GM19193 (cell line): ENCODE results near the gene PMFBP1.

Experiments
- POLR2A ChIP-seq: IDR thresholded peaks from 4 replicates; pipeline ENCODE4 v1.6.1; 2011; ENCODE audit not compliant: insufficient read depth, insufficient read length; ENCODE audit errors: extremely low read depth

The PMFBP1 gene

DNA sequence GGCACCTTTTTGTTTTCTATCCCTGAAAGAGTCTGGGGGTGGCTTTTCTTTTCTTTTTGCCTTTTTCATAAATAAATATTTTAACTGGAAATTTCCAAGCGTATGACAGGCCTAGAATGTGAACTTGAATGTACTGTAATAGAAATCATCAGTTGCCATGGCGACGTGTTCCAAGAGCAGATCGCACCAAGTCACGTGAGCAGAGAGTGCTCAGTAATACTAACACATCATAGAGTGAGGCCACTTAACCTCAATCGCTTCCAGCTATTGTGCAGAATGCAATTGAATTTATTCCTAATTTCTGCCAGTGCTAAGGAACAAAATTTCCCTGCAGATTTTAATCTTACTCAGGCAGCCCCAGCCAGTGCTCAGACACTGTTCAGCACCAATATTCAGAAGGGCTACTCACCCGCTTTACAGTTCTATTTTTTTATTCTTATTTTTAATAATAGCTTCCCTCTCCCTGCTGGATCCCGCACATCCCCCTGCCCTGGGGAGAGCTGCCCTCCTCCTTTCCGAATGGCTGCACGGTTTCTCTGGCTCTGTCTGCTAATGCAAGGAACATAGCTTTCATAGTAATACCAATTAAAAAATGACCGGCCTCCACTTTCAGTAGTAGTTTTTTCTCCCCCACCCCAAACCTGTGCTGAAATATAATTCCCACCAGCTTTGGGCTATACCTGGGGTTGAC lies 26.2 kb upstream of the PMFBP1 start:
- no peak for TF ChIP-seq POLR2A

DNA sequence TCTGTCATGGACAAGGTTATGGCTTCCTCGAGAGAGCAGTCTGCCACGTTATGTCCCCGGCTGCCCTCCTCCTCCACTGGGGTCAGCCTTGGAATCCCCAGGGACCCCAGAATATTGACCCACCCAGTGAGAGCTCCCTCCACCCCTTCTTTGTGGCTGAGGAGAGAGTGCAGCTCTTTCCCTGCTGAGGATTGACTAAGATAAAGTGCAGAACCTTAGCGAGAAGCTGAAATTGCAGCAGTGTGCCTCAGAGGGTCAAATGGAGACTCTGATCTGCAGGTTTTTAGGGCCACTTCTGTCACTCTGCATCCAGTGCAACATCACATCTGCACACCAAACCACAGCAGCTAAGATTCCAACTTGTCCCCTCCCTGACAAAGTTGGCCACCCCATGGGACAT lies 25.6 kb upstream of the PMFBP1 start:
- TF ChIP-seq POLR2A: no peak

DNA sequence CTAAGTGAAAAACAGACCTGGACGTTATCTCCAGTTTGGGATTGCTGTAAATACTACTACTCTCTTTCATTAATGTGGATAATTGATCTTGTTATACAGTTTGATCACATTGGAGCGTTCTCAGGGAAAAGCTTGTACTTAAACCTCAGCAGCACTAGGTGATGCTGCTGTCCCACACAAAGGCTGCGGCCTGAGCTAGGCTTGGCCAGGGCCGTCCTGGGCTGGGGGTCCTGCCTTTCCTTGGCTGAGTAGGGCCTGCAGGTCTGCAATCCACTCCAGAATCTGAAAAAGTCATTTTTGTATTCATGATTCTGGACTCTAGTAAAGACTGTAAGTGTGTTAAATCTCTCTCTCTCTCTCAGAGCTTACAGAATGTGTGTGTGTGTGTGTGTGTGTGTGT lies 23.7 kb upstream of the PMFBP1 start:
- no peak for TF ChIP-seq POLR2A

DNA sequence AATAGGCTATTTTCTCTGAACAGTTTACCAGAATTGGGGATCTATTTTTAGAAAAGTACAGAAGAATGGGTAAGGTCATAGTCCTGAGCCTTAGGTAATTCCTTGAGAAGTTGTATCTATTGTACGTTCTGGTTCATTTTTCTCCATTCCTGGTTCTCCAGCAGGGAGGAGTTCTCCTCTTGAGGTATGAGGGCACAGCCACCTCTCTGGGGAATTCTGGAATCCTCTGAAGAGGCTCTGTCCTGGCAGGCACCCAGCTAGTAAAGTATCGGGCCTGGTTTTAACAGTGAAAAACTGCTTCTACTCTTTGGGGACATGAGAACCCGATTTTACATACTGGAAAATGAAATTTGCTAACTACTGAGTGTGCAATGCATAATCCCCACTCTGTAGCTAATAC lies 19.6 kb upstream of the PMFBP1 start:
- TF ChIP-seq POLR2A: no peak

DNA sequence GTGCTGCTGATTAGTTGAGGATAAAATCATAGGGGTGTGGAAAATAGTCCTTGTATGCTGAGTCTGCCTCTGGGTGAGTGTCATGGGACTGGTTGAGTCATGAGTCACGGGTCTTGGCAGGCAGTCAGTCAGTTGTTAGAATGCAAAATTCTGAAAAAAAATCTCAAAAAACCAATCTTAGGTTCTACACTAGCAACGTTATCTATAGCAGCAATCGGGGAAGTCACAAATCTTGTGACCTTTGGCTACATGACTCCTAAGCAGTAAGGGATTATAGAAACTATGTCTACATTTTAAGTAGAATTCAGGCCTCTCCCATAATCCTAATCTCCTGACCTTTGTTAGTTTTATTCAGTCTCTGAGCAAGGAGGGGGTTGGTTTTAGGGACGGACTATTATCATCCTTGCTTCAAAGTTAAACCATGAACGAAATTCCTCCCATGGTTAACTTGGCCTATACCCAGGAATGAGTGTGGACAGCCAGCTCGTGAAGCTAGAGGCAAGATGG lies 18.0 kb upstream of the PMFBP1 start:
- no peak for TF ChIP-seq POLR2A

DNA sequence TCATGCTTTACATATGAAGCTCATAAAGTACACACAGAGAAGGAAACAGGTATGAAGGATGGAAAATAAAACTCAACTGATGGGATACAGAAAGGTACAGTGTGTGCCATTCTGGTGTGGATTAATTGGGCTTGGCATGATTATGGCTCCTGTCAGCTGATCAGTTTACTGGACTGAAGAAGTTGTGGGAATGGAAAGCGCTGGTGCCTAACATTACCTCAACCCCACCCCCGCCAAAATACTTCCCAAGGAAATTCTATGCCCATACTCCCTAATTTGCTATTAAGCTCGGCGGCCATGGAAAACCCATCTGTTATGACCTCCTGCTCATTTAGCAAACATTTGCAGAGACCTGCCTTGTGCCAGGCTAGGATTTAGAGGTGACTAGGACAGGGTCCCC lies 16.6 kb upstream of the PMFBP1 start:
- no peak for TF ChIP-seq POLR2A

DNA sequence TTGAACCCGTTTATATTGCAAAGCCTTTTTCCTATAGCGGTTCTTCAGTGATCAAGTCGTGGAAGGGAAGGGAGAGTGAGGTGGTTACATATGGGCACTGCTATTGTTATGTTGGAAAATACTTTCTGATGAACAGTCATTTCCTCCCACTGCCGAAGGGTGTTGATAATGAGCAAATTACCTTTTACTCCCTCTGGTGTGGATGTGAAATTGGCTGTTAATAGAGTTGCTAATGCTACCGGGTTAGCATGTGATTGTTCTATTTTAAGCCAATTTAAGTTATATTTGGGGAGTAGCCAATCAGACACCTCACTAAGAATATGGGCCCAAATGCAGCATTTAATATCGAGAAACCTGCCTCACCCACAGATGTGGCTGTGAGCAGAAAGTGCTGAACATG lies 15.6 kb upstream of the PMFBP1 start:
- no peak for TF ChIP-seq POLR2A

DNA sequence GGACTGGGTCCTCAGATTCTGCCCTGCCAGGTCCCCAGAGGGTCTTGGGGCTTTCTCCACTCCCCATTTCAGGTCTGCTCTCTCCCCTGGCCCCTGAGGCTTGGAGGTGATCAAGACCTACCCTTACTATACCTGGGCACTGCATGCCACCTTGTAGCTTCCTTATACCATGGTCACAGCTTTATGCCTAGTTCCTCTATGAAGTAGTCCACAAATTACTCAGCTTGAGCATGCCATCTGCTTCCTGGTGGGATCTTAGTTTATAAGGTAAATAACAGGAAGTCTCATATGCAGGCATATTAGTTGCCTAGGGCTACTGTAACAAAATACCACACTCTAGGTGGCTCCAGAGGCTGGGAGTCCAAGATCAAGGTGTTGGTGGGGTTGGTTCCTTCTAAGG lies 11.0 kb upstream of the PMFBP1 start:
- no peak for TF ChIP-seq POLR2A

DNA sequence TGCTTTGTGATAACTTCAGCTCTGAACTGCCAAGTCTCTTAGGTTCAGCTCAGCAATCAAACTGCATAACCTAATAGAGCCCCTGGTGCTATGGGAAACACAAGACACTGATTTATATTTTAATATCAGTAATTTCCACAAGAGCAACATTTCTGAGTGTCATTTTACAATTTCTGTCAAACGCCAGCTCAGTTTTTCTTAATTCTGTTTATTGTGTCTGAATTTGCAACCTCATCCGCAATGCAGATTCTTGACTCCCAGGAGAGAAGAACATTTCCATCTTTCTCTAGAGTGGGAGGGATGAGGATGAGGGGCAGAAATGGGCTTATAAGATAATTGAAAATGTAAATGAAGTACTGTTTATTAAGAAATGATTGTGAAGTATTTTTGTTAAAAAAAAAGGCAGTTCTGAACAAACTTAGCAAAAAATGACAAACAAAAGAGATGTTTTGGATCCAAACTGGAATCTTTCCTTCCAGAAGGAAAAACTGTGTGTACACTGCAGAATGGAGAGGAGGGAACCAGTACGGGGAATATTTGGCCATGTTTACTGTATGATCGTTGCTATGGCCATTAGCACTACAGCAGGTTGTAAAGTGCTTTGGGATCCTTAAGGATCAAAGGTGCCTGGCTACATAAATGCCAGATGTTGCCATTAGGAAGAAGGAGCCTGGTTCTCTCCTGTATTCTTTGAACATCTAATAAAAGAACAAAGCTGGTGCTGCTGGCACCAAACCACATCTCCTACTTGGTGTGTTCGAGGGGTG lies 7.4 kb upstream of the PMFBP1 start:
- TF ChIP-seq POLR2A: no peak

DNA sequence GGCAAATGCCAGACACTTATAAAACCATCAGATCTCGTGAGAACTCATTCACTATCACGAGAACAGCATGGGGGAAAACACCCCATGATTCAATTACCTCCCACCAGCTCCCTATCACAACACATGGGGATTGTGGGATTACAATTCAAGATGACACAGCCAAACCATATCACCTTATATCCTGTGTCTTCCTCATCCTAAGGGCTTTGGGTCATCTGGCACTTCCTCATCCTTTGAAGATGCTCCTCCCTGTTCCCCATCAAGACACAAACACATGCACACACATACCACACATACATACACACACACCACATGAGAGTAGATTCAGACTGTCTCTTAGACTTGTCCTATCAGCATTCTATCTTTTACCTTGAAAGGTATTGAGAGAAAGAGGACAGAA lies 2.8 kb upstream of the PMFBP1 start:
- no peak for TF ChIP-seq POLR2A

DNA sequence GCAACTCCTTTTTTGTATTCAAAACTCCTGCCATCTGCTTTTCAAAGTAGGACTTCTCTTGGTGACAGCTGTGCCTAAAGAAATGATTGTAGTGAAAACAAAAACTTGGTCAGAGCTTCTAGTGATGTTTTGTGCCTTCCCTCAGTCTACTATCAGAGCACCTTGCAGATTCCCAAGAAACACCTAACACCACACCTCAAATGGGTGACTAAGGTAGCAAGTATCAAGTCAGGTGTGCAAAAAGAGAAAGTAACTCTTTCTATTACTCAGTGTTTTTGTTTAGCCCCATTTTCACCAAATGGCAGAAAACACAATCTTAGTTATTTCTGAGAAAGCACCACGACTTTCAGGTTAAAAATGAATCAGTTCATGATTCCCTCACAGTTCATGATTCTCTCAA lies 2.0 kb upstream of the PMFBP1 start:
- no peak for TF ChIP-seq POLR2A

DNA sequence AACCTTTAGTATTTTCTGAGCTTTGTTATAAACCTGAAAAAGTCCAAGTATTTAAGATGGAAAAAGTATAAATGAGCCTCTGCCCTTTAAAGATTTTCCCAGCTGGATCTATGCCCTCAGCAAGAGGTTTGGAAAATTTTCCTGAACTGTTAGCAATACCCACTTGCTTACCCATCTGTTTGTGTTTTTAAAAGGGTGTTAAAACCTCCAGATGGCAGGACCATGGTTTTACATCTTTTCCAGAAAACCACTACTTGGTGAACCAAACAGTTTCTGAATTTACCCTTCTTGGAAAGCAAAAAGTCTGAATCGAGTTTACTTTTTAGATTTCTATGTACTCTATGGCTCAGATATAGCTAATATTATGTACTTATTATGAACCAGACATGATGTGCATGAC lies 719 bp downstream of the PMFBP1 start:
- no peak for TF ChIP-seq POLR2A

DNA sequence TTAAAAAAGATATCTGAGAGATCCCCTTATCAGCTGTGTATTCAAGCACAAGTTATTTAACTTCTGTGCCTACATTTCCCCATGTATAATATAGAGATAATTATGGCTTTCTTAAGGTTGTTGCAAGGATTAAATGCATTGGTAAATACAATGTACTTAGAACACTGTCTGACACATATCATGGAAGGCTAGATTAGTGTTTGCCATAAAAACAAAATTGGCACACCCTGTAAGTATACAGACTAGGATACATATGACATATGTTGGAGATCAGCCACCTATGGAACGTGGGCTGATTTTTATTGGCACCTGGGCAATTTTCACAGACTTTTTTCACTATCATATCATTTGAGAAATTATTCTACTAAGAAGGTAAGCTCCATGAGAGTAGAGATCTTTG lies 2.2 kb downstream of the PMFBP1 start:
- TF ChIP-seq POLR2A: no peak

DNA sequence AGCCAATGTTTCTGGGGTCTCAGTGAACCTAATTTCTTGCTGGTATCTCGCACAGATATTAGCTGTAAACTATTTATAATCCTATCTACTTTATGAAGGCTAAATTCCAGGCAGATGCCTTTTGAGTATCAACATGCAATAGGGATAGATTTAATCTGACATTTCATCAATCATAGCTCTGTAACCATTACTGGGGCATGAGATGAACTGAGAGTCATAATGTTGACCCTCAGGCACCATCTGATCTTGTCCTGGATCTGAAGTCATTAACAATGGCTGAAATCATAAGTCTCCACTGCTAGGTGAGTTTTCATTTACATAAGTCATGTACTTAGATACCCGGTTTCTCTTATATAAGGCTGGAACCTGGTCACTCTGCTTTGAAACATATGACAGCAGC lies 3.6 kb downstream of the PMFBP1 start:
- TF ChIP-seq POLR2A: no peak

DNA sequence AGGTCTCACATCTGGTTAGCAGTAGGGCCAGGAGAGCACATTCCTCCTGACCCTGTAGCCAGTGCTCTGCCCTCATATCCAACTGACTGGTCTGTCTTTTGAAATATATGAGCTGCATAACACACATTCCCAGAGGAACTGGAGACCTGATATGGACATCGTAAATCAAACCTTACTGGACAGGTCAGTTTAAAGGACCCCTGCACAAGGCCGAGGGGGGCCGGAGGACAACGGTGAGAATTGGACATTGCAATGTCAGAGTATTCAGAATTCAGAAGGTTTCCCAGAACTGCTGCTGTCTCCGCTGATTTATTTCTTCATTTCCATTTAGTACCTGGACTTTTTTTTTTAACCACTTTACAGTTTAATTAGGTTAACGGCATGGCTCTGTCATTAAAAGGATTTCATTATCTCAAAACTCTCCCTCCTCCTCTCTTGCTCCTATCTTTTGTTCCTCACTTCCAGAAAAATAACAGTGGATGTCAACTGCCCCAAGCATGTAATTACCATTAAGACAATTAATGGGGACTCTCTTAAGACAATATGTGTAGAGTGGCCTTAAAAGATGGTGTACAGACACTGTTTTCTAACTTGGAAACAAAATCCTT lies 4.9 kb downstream of the PMFBP1 start:
- TF ChIP-seq POLR2A: no peak

DNA sequence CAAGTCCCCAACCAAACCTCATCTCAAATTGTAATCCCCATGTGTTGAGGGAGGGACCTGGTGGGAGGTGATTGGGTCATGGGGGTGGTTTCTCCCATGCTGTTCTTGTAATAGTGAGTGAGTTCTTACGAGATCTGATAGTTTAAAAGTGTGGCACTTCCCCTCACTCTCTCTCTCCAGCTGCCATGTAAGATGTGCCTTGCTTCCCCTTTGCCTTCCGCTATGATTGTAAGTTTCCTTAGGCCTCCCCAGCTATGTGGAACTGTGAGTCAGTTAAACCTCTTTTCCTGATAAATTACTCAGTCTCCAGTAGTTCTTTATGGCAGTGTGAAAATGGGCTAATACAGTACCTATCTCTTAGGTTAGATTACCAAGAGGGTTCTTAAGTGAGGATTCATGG lies 5.8 kb downstream of the PMFBP1 start:
- no peak for TF ChIP-seq POLR2A
